Measurements from ENCODE around the gene PIP4K2C.
"Not testable (repeated sequence)": the region's sequence is repeated elsewhere in the genome, so short reads cannot be mapped to it uniquely, and the experiment has no call there.

Gene PIP4K2C

DNA sequence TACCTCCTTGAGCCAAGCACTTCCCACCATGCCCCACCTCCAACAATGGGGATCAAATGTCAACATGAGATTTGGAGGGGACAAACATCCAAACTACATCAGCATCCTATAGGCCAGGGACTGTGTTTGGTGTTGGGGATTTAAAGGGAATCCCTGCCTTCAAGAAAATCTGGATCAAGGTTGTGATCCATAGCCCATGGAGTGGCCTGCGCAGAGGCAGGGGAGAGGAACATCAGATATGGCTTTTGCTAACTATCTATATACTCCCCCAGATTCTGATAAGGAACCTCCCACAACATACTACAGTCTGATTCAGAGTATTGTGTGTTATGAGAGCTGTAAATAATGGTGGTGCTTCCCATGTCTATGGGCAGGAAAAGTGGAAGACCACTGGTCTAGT is 36.1 kb upstream of the PIP4K2C start:
- no peak for TF ChIP-seq Cebpa-rat (IDR thresholded peaks at IDR 0.05)
- Histone ChIP-seq H3K4me1 (peaks cover 18% of the 10 kb centered on the region), H3K36me3 (no peaks in the 10 kb centered on the region), H3K27me3 (peaks cover 28% of the 10 kb centered on the region), H3K9me3 (no peaks in the 10 kb centered on the region), H4K20me1 (no peaks in the 10 kb centered on the region), H3K4me3 (no peak overlapping the region), H3K27ac (no peak overlapping the region), H3K9ac (no peak overlapping the region), H3K4me2 (no peak overlapping the region)

- peaks cover 3% of the 10 kb centered on the region for H3K4me1 ChIP-seq
- no peaks in the 10 kb centered on the region for H3K27me3 ChIP-seq
- H4K20me1 ChIP-seq = no peaks in the 10 kb centered on the region
- no peak for TF ChIP-seq Cebpa-rat (IDR thresholded peaks at IDR 0.05)
- H3K9ac ChIP-seq = no peak overlapping the region
- H3K9me3 ChIP-seq = no peaks in the 10 kb centered on the region
- H3K4me3 ChIP-seq = no peak overlapping the region
- no peaks in the 10 kb centered on the region for H3K36me3 ChIP-seq
- no peak overlapping the region for H3K4me2 ChIP-seq
- H3K27ac ChIP-seq = no peak overlapping the region
Measured at GRCh38 chr12:57558864-57559263, 32.1 kb upstream of the PIP4K2C start.

GRCh38 chr12:57560516-57560915 is 30.5 kb upstream of the PIP4K2C start:
- Histone ChIP-seq H3K4me2 (no peak overlapping the region), H3K9me3 (no peaks in the 10 kb centered on the region), H3K4me1 (no peaks in the 10 kb centered on the region), H3K9ac (no peak overlapping the region), H3K27ac (no peak overlapping the region), H3K4me3 (no peak overlapping the region), H3K36me3 (no peaks in the 10 kb centered on the region), H4K20me1 (no peaks in the 10 kb centered on the region), H3K27me3 (no peaks in the 10 kb centered on the region)
- TF ChIP-seq Cebpa-rat (IDR thresholded peaks at IDR 0.05) = no peak

- not testable (repeated sequence) for H3K27ac ChIP-seq, H3K9ac ChIP-seq, H3K36me3 ChIP-seq, H3K4me1 ChIP-seq, H3K4me3 ChIP-seq, H3K4me2 ChIP-seq, H3K27me3 ChIP-seq, H4K20me1 ChIP-seq, H3K9me3 ChIP-seq
Measured at GRCh38 chr12:57561117-57561516, 29.9 kb upstream of the PIP4K2C start.

- no peaks in the 10 kb centered on the region for H3K9me3 ChIP-seq
- no peak for TF ChIP-seq Cebpa-rat (IDR thresholded peaks at IDR 0.05)
- H3K4me1 ChIP-seq = no peaks in the 10 kb centered on the region
- no peak overlapping the region for H3K4me3 ChIP-seq
- no peaks in the 10 kb centered on the region for H3K36me3 ChIP-seq
- H3K9ac ChIP-seq = no peak overlapping the region
- no peaks in the 10 kb centered on the region for H4K20me1 ChIP-seq
- H3K27ac ChIP-seq = no peak overlapping the region
- H3K4me2 ChIP-seq = no peak overlapping the region
- H3K27me3 ChIP-seq = no peaks in the 10 kb centered on the region
Measured at GRCh38 chr12:57563358-57563757, 27.6 kb upstream of the PIP4K2C start.

GRCh38 chr12:57564178-57564740 is 26.7 kb upstream of the PIP4K2C start:
- H3K27me3 ChIP-seq = no peaks in the 10 kb centered on the region
- H4K20me1 ChIP-seq = no peaks in the 10 kb centered on the region
- no peak for TF ChIP-seq Cebpa-rat (IDR thresholded peaks at IDR 0.05)
- H3K36me3 ChIP-seq = no peaks in the 10 kb centered on the region
- H3K4me2 ChIP-seq = no peak overlapping the region
- H3K4me3 ChIP-seq = no peak overlapping the region
- H3K27ac ChIP-seq = no peak overlapping the region
- H3K9ac ChIP-seq = no peak overlapping the region
- H3K9me3 ChIP-seq = no peaks in the 10 kb centered on the region
- no peaks in the 10 kb centered on the region for H3K4me1 ChIP-seq

GRCh38 chr12:57568838-57569237 is 22.2 kb upstream of the PIP4K2C start:
- no peak for TF ChIP-seq Cebpa-rat (IDR thresholded peaks at IDR 0.05)
- Histone ChIP-seq H3K4me1 (no peaks in the 10 kb centered on the region), H3K36me3 (no peaks in the 10 kb centered on the region), H3K9me3 (no peaks in the 10 kb centered on the region), H3K4me2 (no peak overlapping the region), H4K20me1 (no peaks in the 10 kb centered on the region), H3K27ac (no peak overlapping the region), H3K27me3 (no peaks in the 10 kb centered on the region), H3K9ac (no peak overlapping the region), H3K4me3 (no peak overlapping the region)

- no peaks in the 10 kb centered on the region for H3K27me3 ChIP-seq
- no peak overlapping the region for H3K27ac ChIP-seq
- no peak for TF ChIP-seq Cebpa-rat (IDR thresholded peaks at IDR 0.05)
- no peaks in the 10 kb centered on the region for H3K36me3 ChIP-seq
- no peaks in the 10 kb centered on the region for H4K20me1 ChIP-seq
- no peak overlapping the region for H3K4me3 ChIP-seq
- no peaks in the 10 kb centered on the region for H3K9me3 ChIP-seq
- no peak overlapping the region for H3K4me2 ChIP-seq
- H3K4me1 ChIP-seq = no peaks in the 10 kb centered on the region
- no peak overlapping the region for H3K9ac ChIP-seq
Measured at GRCh38 chr12:57569858-57570257, 21.1 kb upstream of the PIP4K2C start.

GRCh38 chr12:57570438-57570837 is 20.6 kb upstream of the PIP4K2C start:
- not testable (repeated sequence) for H3K4me3 ChIP-seq, H3K4me1 ChIP-seq, H3K36me3 ChIP-seq

GRCh38 chr12:57571926-57572762 is 18.8 kb upstream of the PIP4K2C start:
- no peak for TF ChIP-seq Cebpa-rat (IDR thresholded peaks at IDR 0.05)
- Histone ChIP-seq H3K27me3 (no peaks in the 10 kb centered on the region), H3K9me3 (no peaks in the 10 kb centered on the region), H4K20me1 (no peaks in the 10 kb centered on the region), H3K36me3 (no peaks in the 10 kb centered on the region), H3K9ac (no peak overlapping the region), H3K4me3 (no peak overlapping the region), H3K4me2 (no peak overlapping the region), H3K4me1 (no peaks in the 10 kb centered on the region), H3K27ac (no peak overlapping the region)

More at GRCh38 chr12:57570438-57570837, 20.6 kb upstream of the PIP4K2C start:
- not testable (repeated sequence) for H3K27me3 ChIP-seq, H4K20me1 ChIP-seq, H3K9me3 ChIP-seq, H3K27ac ChIP-seq, H3K4me2 ChIP-seq, H3K9ac ChIP-seq
